ENCODE measurements around the gene GNMT.

GRCh38 chr6:42960243-42961019 is at the start of gene GNMT:
- TF ChIP-seq POLR2A (IDR thresholded peaks at IDR 0.05): no peak
- TF ChIP-seq, protein P1, sequence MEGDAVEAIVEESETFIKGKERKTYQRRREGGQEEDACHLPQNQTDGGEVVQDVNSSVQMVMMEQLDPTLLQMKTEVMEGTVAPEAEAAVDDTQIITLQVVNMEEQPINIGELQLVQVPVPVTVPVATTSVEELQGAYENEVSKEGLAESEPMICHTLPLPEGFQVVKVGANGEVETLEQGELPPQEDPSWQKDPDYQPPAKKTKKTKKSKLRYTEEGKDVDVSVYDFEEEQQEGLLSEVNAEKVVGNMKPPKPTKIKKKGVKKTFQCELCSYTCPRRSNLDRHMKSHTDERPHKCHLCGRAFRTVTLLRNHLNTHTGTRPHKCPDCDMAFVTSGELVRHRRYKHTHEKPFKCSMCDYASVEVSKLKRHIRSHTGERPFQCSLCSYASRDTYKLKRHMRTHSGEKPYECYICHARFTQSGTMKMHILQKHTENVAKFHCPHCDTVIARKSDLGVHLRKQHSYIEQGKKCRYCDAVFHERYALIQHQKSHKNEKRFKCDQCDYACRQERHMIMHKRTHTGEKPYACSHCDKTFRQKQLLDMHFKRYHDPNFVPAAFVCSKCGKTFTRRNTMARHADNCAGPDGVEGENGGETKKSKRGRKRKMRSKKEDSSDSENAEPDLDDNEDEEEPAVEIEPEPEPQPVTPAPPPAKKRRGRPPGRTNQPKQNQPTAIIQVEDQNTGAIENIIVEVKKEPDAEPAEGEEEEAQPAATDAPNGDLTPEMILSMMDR (IDR thresholded peaks at IDR 0.05): no peak
- TF ChIP-seq EP300 (IDR thresholded peaks at IDR 0.05): no peak
